Measurements from ENCODE around the gene MARCO. TPM values are rescaled to one million over a fixed set of nuclear protein-coding genes. Genes with fewer than 3 reads are reported as not detected.

MARCO gene
- total and polyA plus RNA-seq, 4 donors: 20.3 to 833 (median 163) TPM

DNA sequence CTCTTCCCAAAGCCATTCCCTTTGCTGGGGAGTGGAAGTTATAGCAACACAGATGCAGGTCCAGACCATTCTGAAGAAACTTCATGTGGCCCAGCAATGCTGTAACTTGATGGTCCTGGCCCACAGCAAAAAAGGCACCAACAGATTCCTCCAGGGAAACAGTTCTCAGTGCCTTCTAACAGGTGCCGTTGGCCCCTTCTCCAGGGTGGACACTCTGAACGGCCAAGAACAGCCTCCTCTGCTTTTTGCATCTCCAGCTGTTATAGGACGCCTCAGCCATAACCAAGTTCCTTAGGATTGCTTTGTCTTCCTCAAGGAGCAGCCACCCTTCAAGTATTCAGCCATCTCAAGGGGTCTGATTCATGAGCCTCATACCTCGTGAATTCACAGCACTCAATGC lies 38.0 kb downstream of the MARCO start:
- no peak overlapping the region for H3K9ac ChIP-seq (ENCODE audit: insufficient read depth in 1 of 2, low read length in 2 of 2)
- TF ChIP-seq, protein P1, sequence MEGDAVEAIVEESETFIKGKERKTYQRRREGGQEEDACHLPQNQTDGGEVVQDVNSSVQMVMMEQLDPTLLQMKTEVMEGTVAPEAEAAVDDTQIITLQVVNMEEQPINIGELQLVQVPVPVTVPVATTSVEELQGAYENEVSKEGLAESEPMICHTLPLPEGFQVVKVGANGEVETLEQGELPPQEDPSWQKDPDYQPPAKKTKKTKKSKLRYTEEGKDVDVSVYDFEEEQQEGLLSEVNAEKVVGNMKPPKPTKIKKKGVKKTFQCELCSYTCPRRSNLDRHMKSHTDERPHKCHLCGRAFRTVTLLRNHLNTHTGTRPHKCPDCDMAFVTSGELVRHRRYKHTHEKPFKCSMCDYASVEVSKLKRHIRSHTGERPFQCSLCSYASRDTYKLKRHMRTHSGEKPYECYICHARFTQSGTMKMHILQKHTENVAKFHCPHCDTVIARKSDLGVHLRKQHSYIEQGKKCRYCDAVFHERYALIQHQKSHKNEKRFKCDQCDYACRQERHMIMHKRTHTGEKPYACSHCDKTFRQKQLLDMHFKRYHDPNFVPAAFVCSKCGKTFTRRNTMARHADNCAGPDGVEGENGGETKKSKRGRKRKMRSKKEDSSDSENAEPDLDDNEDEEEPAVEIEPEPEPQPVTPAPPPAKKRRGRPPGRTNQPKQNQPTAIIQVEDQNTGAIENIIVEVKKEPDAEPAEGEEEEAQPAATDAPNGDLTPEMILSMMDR (IDR thresholded peaks at IDR 0.05; ENCODE audit: control extremely low read depth, extremely low read depth): no peak
- no peaks in the 10 kb centered on the region for H3K4me1 ChIP-seq (ENCODE audit: control insufficient read depth in 5 of 5, insufficient read depth in 5 of 5, low read length in 5 of 5)
- H3K36me3 ChIP-seq (ENCODE audit: control insufficient read depth in 4 of 4, insufficient read depth in 4 of 4, low read length in 4 of 4): no peaks in the 10 kb centered on the region
- peaks cover 0 to 7% (median 0%) of the 10 kb centered on the region in 3 donors for H3K27me3 ChIP-seq (ENCODE audit: control insufficient read depth in 3 of 3, insufficient read depth in 3 of 3, low read length in 2 of 3)
- WGBS, 2 donors: 76 to 90% methylated on average over 4 of the region's 4 CpGs
- H3K4me3 ChIP-seq: no peak overlapping the region
- no peak overlapping the region for H3K27ac ChIP-seq (ENCODE audit: low read depth in 1 of 2, low read length in 1 of 2)
- no peak for ATAC-seq (ENCODE audit: insufficient read depth, low FRiP score)
- no peak for DNase-seq
- H3K9me3 ChIP-seq (ENCODE audit: control insufficient read depth in 4 of 4, insufficient read depth in 3 of 4, low read length in 3 of 4): peaks cover 0 to 10% (median under 1%) of the 10 kb centered on the region in 4 donors

DNA sequence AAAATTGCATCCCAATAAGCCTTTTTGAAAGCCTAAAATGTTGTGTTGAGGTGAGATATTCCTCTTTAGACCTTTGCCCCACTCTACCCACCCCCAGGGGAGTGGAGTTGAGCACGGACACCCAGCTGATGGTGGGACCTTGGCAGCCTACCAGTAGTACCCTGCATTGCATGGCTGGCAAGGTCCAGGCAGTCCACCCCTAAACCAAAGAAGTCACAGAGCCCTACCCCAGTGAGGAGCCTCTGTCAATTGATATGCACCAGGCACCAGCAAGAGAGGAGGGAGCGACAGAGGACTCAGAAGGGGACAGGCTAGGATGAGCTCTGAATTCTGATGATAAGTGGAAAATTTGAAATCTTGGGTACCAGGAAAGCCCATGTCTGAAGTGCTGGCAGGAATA lies 38.6 kb downstream of the MARCO start:
- no peak for ATAC-seq (ENCODE audit: insufficient read depth, low FRiP score)

DNA sequence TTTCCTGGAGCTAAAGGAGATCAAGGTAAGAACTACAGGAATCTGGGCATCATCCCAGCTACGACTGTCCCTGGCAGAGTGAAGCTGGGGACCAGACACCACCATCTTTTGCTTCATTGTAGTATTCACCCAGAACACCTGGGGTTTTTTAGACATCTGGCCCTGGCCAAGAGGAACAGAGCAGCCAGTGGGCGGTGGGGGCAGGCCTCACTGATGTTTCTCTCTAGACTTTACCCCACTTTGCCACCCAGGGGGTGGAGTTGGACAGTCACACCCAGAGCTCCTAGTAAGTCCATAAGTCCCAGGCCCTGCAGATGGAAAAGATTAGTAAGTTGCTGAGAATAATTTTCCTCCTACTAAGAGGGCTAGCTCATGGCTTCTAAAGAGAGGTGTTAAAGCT lies 39.6 kb downstream of the MARCO start:
- DNase-seq (no peak), ATAC-seq (ENCODE audit: insufficient read depth, low FRiP score) (no peak)
- H3K9me3 ChIP-seq (ENCODE audit: control insufficient read depth in 4 of 4, insufficient read depth in 3 of 4, low read length in 3 of 4): peaks cover 0 to 4% (median 0%) of the 10 kb centered on the region in 4 donors
- H3K9ac ChIP-seq (ENCODE audit: insufficient read depth in 1 of 2, low read length in 2 of 2): no peak overlapping the region
- peaks cover 0 to 3% (median 0%) of the 10 kb centered on the region in 3 donors for H3K27me3 ChIP-seq (ENCODE audit: control insufficient read depth in 3 of 3, insufficient read depth in 3 of 3, low read length in 2 of 3)
- TF ChIP-seq, protein P1 (IDR thresholded peaks at IDR 0.05; ENCODE audit: control extremely low read depth, extremely low read depth): no peak
- WGBS, 2 donors: 79 to 89% methylated on average over 2 of the region's 2 CpGs
- no peaks in the 10 kb centered on the region for H3K36me3 ChIP-seq (ENCODE audit: control insufficient read depth in 4 of 4, insufficient read depth in 4 of 4, low read length in 4 of 4)
- H3K27ac ChIP-seq (ENCODE audit: low read depth in 1 of 2, low read length in 1 of 2): no peak overlapping the region
- no peak overlapping the region for H3K4me3 ChIP-seq
- H3K4me1 ChIP-seq (ENCODE audit: control insufficient read depth in 5 of 5, insufficient read depth in 5 of 5, low read length in 5 of 5): no peaks in the 10 kb centered on the region

More for the DNA sequence above, 38.6 kb downstream of the MARCO start:
- WGBS, 2 donors: 70 to 84% methylated on average over 2 of the region's 2 CpGs
- H3K4me3 ChIP-seq: no peak overlapping the region
- H3K9me3 ChIP-seq (ENCODE audit: control insufficient read depth in 4 of 4, insufficient read depth in 3 of 4, low read length in 3 of 4): peaks cover 0 to 8% (median under 1%) of the 10 kb centered on the region in 4 donors
- no peaks in the 10 kb centered on the region for H3K36me3 ChIP-seq (ENCODE audit: control insufficient read depth in 4 of 4, insufficient read depth in 4 of 4, low read length in 4 of 4)
- TF ChIP-seq, protein P1 (IDR thresholded peaks at IDR 0.05; ENCODE audit: control extremely low read depth, extremely low read depth): no peak
- H3K27me3 ChIP-seq (ENCODE audit: control insufficient read depth in 3 of 3, insufficient read depth in 3 of 3, low read length in 2 of 3): peaks cover 0 to 4% (median 0%) of the 10 kb centered on the region in 3 donors
- H3K4me1 ChIP-seq (ENCODE audit: control insufficient read depth in 5 of 5, insufficient read depth in 5 of 5, low read length in 5 of 5): no peaks in the 10 kb centered on the region
- DNase-seq: no peak
- H3K9ac ChIP-seq (ENCODE audit: insufficient read depth in 1 of 2, low read length in 2 of 2): no peak overlapping the region
- H3K27ac ChIP-seq (ENCODE audit: low read depth in 1 of 2, low read length in 1 of 2): no peak overlapping the region

DNA sequence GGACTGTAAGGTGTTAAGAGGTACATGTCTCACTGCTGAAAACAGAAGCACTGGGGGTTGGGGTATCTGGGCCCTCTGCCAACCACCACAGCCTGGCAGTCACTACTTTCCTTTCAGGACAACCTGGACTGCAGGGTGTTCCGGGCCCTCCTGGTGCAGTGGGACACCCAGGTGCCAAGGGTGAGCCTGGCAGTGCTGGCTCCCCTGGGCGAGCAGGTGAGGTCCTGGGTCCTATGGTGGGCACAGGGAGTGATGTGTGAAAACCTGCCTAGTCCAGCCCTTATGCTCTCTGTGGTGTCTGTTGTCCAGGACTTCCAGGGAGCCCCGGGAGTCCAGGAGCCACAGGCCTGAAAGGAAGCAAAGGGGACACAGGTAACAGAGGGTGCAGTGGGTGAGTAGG lies 40.0 kb downstream of the MARCO start:
- Histone ChIP-seq H3K9me3 (ENCODE audit: control insufficient read depth in 4 of 4, insufficient read depth in 3 of 4, low read length in 3 of 4) (peaks cover 0 to under 1% (median 0%) of the 10 kb centered on the region in 4 donors), H3K27me3 (ENCODE audit: control insufficient read depth in 3 of 3, insufficient read depth in 3 of 3, low read length in 2 of 3) (peaks cover 0 to 3% (median 0%) of the 10 kb centered on the region in 3 donors), H3K36me3 (ENCODE audit: control insufficient read depth in 4 of 4, insufficient read depth in 4 of 4, low read length in 4 of 4) (no peaks in the 10 kb centered on the region), H3K9ac (ENCODE audit: insufficient read depth in 1 of 2, low read length in 2 of 2) (no peak overlapping the region), H3K4me3 (no peak overlapping the region), H3K27ac (ENCODE audit: low read depth in 1 of 2, low read length in 1 of 2) (no peak overlapping the region), H3K4me1 (ENCODE audit: control insufficient read depth in 5 of 5, insufficient read depth in 5 of 5, low read length in 5 of 5) (no peaks in the 10 kb centered on the region)
- no peak for ATAC-seq (ENCODE audit: insufficient read depth, low FRiP score)
- WGBS, 2 donors: 67 to 85% methylated on average over 3 of the region's 3 CpGs
- TF ChIP-seq, protein P1 (IDR thresholded peaks at IDR 0.05; ENCODE audit: control extremely low read depth, extremely low read depth): no peak
- peak in 2 of 3 donors; percentile 25 to 44 for DNase-seq

Measured in lung (tissue), 12 donors.